ENCODE results near the gene LRRC71.

LRRC71 gene

DNA sequence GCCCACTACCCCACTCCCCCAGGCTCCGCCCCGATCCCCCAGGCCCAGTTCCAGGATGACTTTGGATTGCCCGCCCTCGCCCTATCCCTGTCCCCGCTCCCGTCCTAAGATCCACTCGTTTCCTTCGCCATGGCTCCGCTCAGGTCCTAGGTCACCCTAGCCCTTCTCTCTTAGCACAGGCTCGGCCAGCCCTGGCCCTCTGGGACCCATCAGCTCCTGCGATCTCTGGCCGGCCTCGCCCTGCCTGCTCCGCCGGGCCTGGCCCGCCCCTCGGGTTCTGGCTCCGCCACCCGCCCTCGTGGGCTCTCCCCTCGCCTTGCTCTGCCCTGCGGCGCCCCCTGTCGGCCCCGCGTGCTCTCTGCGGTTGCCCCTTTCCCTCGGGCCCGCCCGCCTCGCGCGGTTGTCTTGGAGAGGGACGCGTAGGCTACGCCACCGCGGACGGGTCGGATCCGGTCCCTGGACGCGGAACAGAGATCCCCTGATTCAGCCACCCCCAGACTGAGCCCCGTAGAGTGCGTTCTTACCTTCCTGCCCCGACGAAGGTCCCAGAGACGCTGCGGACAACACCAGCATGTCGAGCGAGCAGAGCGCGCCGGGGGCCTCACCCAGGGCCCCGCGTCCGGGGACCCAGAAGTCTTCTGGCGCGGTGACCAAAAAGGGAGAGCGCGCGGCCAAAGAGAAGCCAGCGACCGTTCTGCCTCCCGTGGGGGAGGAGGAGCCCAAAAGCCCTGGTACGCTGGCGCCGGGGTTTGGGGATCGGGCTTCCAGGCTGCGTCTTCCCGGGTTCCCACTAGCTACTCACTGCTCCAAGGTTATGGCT, at the start of gene LRRC71:
TSS of gene LRRC71 (plus strand) at position 400 of the 820 bp plus-strand sequence. CDS start at position 572, 172 bp downstream.
- peak; percentile 90 for DNase-seq (ENCODE audit: low spot score)

DNA sequence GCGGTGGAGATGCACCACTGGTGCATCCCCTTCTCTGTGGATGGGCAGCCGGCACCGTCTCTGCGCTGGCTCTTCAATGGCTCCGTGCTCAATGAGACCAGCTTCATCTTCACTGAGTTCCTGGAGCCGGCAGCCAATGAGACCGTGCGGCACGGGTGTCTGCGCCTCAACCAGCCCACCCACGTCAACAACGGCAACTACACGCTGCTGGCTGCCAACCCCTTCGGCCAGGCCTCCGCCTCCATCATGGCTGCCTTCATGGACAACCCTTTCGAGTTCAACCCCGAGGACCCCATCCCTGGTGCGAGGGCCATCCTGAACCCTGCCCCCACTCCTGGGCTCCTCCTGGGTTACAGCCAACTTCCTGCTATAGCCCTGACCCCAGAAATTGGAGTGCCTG, 46.8 kb upstream of the LRRC71 start:
- DNase-seq (ENCODE audit: low spot score) = no peak

DNA sequence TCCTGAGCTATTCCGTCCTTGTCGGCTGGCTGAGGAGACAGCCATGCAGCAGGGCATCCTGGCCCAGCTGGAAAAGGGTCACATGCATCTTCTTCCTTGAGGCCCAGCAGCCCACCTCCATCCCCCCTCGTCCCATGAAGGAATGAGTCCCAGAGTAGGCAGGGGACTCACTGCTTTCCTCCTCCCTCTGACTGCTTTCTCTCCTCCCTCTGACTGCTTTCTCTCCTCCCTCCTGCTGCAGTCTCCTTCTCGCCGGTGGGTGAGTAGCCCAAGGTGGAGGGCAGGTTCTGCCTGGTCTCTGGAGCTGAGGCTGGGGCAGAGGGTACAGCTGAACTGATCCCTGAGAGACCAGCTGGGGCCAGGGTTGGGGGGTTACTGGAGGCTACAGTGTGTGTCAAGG, 46.3 kb upstream of the LRRC71 start:
- DNase-seq (ENCODE audit: low spot score) = no peak

DNA sequence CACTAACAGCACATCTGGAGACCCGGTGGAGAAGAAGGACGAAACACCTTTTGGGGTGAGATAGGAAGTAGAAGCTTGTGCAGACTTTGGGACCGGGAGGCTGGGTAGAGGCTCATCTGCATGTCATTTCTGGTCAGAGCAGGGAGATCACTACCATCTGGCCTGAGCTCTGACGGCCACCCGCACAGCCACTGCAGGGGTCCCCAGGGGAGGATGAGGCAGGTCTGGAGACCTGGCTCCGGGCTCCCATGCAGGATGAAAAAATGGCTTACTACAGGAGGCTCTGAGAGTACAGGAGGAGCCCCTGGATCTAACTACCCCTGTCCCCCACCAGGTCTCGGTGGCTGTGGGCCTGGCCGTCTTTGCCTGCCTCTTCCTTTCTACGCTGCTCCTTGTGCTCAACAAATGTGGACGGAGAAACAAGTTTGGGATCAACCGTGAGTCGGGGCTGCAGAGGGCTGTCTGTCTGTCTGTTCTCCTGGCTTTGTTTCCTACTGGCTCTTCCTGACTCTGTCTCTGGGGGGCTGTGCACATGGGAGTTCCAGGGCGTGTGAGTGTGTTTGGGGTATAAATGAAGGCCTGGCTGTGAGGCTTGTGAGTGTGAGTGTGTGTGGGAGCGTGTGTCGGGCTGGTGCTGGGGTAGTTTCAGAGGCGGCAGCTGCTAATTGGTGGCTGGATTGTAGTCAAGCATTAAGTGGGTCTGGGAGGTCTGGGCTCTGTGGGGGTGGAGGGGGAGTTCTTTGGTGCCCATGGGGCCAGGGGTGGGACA, 45.7 kb upstream of the LRRC71 start:
- DNase-seq (ENCODE audit: low spot score) = no peak

DNA sequence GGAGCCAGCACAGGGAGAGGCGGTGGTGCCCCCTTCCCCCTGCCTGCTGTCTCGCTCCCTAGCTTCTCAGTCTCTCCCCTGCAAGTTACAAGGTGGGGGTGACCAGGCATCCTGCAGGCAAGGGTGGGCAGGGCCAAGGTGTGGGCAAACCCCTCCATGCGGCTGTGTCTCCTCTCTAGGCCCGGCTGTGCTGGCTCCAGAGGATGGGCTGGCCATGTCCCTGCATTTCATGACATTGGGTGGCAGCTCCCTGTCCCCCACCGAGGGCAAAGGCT, 45.2 kb upstream of the LRRC71 start:
- no peak for DNase-seq (ENCODE audit: low spot score)

DNA sequence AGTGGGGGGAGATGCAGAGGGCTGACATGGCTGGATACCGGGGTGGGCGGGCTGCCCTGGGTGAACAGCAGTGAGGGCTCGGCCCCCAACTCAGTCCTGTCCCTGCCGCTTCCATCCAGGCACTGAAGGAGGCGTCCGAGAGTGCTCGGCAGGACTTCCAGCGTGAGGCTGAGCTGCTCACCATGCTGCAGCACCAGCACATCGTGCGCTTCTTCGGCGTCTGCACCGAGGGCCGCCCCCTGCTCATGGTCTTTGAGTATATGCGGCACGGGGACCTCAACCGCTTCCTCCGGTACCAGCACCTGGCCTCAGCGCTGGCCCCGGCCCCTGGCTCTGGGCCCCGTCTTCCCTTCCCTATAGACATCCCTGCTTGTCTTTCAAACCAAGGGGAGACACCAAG, 44.2 kb upstream of the LRRC71 start:
- no peak for DNase-seq (ENCODE audit: low spot score)

DNA sequence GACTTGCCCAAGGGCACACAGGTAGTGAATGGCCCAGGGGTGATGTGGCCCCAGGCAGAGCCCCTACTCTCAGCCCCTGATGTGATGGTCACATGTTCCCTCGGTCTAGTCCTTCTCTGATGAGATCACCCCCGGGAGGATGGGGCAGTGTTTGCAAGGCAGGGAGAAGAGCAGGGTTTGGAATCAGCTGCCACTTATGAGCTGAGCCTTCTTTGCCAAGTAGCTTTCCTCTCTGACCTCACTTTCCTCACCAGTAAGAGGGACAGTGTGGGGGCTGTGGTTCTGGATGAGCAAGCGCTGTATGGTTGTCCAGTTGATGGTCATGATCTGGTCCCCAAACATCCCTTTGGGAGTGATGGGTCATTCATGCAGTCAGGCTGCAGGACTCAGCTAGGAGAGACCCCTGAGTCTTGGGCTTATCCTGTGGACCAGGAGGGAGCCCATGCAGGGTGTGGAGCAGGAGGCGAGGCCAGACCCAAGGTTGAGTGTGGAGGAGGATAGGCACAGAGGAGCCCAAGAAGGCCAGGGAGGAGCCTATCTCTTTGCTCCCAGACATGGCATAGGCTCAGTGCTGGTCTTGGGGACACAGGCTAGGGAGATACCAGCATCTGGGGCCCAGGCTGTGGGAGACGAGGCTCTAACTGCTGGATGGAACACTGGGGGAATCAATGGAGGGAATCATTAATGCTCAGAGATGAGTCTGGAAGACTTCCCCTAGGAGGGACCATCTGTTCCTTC, 42.8 kb upstream of the LRRC71 start:
- no peak for DNase-seq (ENCODE audit: low spot score)

DNA sequence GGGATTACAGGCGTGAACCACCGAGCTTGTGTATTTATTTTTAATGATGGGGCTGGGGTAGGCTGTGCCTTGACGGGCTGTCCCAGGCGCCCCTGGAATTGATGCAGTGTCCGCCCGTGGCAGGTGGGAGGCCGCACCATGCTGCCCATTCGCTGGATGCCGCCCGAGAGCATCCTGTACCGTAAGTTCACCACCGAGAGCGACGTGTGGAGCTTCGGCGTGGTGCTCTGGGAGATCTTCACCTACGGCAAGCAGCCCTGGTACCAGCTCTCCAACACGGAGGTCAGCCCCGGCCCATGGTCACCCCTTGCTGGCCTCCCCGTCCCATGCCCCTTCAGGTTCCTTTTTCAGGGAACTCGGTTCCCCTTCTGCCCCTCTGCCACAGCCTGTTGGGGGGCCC, 40.6 kb upstream of the LRRC71 start:
- no peak for DNase-seq (ENCODE audit: low spot score)

DNA sequence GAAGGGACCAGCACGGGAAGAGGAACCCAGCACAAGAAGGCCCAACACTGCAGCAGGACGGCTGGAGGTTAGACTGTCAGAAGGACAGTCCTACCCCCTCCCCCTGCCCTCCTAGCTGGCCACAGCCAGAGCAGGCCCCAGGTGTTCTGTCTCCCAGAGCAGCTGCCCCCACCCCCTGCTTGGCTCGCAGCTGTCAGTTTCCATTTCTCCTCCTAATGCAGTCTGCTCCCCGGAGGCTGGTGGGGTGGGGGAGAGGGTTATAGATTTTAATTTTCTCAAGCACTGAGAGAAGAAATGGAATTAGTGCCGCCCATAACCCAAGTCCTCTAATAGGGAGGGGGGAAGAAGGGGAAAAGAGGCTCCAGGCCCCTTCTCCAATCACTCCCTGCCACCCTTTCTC, 40.0 kb upstream of the LRRC71 start:
- DNase-seq (ENCODE audit: low spot score) = no peak

DNA sequence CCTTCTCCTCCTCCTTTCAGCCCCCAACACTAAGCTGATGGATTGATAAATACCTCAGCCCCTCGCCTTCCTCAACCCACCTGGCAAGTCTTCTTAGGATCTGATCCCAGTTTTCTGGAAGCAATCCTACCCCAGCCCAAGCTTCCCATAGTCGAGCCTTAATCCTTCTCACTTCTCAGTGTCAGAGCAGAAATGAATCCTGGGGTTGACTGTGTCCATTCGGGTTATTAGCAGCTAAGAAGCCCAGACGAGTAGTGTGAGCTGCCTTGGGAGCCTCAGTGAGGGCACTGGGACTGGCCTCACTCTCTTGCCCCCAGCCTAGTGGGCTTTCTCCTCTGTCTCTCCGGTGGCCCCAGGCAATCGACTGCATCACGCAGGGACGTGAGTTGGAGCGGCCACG, 39.3 kb upstream of the LRRC71 start:
- DNase-seq (ENCODE audit: low spot score) = no peak

DNA sequence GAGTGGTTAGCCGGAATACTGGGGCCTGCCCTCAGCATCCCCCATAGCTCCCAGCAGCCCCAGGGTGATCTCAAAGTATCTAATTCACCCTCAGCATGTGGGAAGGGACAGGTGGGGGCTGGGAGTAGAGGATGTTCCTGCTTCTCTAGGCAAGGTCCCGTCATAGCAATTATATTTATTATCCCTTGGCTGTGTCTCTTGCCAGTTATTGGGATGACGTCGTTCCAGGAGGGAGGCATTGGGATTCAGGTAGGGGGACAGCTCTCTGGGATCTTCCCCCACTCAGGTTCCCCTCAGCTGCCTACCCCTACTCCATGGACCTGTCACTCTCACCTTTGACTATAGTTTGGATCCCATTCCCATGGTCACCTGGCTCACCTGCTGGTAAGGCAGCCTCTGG, 38.8 kb upstream of the LRRC71 start:
- no peak for DNase-seq (ENCODE audit: low spot score)

DNA sequence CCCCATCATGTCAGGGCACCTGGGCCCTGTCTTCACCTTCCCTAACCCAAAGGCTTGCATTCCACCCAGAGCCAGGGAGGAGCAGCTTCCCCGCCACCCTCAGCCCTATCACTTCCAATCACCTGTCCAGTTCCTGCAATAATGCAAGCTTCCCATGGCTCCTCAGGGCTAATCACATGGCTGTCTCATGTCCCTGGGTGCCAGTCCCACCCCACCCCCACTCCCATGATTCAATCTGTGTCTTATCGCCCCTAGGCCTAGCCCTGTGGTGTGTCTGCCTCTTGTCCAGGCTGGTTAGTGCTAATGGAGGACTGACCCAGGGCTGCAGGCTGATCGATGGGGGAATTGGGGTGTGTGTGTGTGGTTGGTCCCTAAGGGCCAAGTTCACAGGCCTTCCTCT, 37.9 kb upstream of the LRRC71 start:
- no peak for DNase-seq (ENCODE audit: low spot score)

DNA sequence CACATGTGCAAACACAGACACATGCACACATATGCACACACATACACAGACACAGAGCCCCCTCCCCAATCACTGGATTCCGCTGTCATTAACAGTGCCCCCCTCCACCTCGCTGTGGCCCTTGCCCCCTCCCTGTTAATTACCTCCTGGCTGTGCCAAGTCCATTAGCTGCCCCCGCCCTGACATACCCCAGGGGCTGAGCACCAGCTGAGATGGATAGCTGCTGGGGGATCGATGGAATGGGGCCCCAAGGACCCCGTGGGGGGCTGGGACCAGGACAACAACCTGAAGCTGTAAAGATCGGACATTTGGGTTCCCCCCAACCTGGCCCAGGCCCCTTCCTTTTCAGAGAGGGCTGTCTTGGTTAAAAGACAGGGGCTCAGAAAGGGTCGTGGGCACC, 36.5 kb upstream of the LRRC71 start:
- no peak for DNase-seq (ENCODE audit: low spot score)

DNA sequence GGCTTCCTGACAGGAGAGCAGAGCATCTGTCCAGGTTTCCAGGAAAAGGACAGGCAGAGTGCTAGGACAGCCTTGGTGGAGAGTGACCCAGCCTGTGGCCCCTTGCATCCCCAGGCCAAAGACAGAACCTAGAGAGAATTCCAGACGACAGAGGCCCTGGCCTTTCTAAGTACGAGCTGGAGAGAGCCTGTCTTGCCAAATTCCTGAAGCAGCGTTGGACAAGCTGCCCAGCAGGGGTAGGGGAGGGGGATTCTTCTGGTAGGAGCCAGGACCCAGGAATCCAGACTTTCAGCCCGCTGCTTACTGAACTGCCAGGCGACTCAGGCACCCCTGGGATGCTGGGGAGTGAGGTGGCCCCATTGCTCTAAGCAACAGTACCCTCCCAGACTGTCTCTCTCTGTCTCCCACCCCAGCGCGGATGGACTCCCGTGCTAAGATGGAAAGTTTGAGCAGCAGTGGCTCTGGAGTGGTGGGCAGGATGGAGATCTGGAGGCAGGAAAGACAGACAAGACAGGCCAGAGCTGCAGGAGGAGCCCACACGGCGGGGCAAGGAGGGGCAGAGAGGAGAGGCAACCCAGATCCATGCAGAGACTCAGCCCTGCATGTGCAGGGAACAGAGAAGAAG, 35.8 kb upstream of the LRRC71 start:
- DNase-seq (ENCODE audit: low spot score) = no peak

DNA sequence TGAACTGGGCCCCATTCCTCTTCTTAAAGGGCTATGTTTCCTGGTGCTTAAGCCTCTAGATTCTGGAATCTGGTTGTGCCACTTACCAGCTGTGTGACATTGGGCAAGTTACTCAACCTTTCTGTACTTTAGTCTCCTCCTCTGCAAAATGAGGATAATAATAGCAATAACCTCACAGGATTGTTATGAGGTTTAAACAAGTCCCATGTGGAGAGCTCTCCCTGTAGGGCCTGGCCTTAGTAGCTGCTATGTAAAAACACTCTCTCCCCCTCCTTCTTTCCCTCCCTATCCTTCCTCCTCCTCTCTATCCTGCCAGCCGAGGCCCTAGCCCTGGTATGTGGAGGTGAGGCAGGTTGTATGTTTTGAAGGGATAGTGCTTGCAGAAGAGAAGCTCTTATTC, 35.1 kb upstream of the LRRC71 start:
- DNase-seq (ENCODE audit: low spot score) = no peak

DNA sequence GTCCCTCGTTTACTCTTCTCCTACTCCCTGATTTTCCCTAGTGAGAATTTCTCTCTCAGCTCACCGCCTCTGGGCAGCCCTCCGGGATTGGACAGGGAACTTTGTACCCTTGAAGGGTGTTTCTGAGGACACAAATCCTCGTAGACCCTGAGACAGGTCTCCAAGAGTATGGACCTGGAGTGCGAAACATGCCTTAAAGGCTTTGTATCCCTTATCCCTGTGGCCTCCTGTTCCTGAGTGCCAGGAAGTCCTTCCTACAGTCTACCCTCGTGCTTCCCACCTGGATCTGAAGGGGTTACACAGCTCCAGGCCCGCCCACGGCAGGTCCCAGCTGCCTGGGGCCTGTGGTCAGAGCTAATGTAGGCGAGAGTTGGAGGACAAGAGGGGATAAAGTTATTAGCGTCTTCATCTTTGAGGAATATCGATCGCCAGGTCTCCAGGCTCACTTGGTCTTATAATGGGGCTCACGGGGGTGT, 34.5 kb upstream of the LRRC71 start:
- no peak for DNase-seq (ENCODE audit: low spot score)

DNA sequence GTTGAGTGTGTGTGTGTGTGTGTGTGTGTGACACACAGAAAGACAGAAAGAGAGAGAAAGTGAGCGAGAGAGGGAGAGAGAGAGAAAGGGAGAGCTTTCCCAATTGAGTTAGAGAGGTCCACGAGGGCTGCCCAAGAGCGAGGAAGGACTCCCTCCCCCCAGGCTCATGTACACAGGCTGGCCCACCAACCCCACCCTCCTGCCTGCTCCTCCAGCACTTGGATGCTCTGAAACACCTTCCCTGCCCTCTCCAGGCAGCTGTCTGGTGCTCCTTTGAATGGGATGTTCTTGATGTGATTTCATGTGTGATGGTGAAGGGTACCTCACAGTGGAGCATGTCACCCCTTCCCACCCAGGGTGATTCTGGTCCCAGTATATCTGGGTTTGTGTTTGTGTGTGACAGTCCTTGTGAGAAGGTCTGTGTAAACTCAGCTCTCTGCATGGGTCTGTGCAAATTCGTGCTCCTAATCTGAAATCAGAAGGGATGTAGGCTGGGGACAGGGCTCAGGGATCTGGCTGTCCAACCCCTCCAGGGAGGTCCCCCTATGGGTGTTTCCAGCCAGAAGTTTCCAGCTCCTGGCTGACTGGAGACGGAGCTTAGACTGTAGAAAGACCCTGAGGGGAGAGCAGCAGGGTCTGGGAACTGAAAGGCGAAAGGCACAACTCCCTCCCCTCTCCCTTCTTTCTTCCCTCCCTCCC, 33.7 kb upstream of the LRRC71 start:
- no peak for DNase-seq (ENCODE audit: low spot score)

DNA sequence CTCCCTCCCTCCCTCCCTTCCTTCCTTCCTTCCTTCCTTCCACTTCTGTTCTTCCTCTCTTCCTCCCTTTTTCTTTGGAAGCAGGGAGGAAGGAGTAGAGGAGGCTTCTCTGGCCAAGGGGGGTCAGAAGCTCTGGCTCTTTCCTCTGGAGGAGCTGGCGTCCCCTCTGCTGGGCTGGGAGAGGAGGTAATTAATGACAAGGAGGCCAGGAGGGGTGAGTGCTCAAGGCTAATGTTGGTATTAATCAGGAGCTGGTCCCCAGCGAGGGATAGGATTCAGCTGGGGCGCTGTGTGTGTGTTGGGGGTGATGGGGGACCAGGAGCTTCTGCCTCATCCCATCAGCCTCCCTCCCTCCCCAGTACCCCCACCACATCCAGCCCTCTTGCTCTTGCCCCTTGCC, 33.1 kb upstream of the LRRC71 start:
- DNase-seq (ENCODE audit: low spot score) = no peak

DNA sequence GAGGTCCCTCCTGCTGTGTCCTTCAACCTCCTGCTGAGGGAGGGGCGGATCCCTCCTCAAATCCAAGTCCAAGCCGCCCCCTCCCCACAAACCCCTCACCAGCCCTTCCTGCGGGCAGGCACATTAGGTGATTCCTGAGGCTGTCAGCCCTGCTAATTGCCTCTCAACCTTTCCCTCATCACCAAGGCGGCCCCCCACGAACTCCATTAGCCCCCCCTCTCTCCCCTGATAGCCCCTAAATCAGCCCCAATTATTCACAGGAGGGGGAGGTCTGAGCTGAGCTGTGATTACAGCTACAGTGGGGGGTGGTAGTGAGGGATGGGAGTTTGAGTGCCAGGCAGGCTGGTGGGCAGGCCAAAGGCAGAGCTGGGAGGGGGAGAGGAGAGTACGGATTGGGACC, 32.7 kb upstream of the LRRC71 start:
- DNase-seq (ENCODE audit: low spot score) = no peak

DNA sequence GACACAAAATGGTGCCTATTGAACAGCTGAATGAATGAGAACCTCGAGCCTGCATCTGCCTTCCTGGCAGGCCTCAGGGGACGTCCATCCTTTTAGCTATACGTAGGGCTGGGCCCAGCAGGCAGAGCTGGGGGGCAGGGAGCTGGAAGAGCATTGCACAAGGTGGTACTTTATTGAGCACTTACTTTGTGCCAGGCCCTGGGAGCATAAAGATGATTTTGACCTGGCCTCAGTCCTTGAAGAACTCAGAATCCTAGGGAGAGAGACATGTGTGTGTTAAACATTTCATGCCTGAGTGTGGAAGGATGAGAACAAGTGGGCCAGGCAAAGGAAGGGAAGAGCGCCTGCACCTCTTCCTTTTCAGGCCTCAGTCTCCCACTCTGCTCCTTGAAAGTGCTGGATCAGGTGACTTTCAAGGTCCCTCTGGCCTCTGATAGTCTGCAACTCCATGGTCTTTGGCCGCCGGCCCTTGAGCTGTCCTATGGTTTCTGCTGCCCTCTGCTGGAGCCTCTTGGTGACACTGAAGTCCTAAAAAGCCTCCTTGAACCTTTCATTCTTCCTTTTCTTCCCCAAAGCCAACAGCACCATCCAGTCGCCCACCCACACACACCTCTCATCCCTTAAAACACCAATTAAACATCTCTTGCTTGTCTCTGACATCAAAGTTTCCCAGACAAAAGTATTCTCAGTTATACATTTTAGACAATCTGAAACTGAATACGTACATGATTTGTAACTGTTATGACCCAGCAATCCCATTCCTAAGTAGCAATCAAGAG, 30.4 kb upstream of the LRRC71 start:
- peak; percentile 91 for DNase-seq (ENCODE audit: low spot score)

Measured in COLO829 (cell line).